K562 (cell line): ENCODE measurements around the gene CDC6. TPM values are rescaled to one million over a fixed set of nuclear protein-coding genes. Genes with fewer than 3 reads are reported as not detected.
A peak's percentile ranks its signal among the peaks of the same experiment; 100 is the strongest.

Source experiments
- CREBBP ChIP-seq: IDR thresholded peaks from one replicate; pipeline ENCODE4 v1.6.1; 2012; ENCODE audit warnings: low read depth, mild to moderate bottlenecking, control low read depth, inconsistent platforms, low read length
- ETS2 ChIP-seq: IDR thresholded peaks from 2 replicates; pipeline ENCODE4 v1.6.1; 2016; ENCODE audit warnings: borderline replicate concordance, missing genetic modification characterization, mild to moderate bottlenecking, moderate library complexity, missing compliant biosample characterization; ENCODE audit not compliant: poor library complexity, severe bottlenecking
- FOXJ3 ChIP-seq: sonication (generic); formaldehyde crosslinking; IDR thresholded peaks from 2 replicates; pipeline ENCODE4 v1.4.0; 2020; ENCODE audit warnings: mild to moderate bottlenecking, missing genetic modification reagents
- GABPB1 ChIP-seq: sonication (generic); formaldehyde crosslinking; IDR thresholded peaks from 2 replicates; pipeline ENCODE4 v1.8.0; 2022; ENCODE audit warnings: mild to moderate bottlenecking, missing genetic modification reagents
- HDAC2 ChIP-seq: fragments of 450-650 bp; IDR thresholded peaks from 2 replicates; pipeline ENCODE4 v1.6.1; 2016; ENCODE audit warnings: mild to moderate bottlenecking
- HDAC3 ChIP-seq: fragments of 450-650 bp; IDR thresholded peaks from 2 replicates; pipeline ENCODE4 v1.6.1; 2018; ENCODE audit warnings: borderline replicate concordance, mild to moderate bottlenecking, moderate library complexity; ENCODE audit not compliant: partially characterized antibody
- HNRNPL ChIP-seq: fragments of 200-400 bp; formaldehyde crosslinking; IDR thresholded peaks from 2 replicates; pipeline ENCODE4 v1.6.1; 2017; ENCODE audit warnings: low read depth, mild to moderate bottlenecking, low read length
- MXI1 ChIP-seq: IDR thresholded peaks from 2 replicates; pipeline ENCODE4 v1.6.1; 2011; ENCODE audit warnings: low read depth, mild to moderate bottlenecking, improper control_type of control experiment, low read length
- NR2C2 ChIP-seq, 2 experiments: fragments of 200-800 bp in 1 of 2; sonication (Bioruptor generic) in 1 of 2; sonication (generic) in 1 of 2; formaldehyde crosslinking in 1 of 2; IDR thresholded peaks; 2 replicates each; pipeline versions ENCODE4 v1.6.1 to v1.8.0; 2016 to 2022; ENCODE audit warnings: mild to moderate bottlenecking in 1 of 2, missing compliant biosample characterization in 1 of 2, missing genetic modification characterization in 1 of 2, missing genetic modification reagents in 1 of 2
- TCF3 ChIP-seq: sonication (generic); formaldehyde crosslinking; IDR thresholded peaks from 2 replicates; pipeline ENCODE4 v1.4.0; 2020; ENCODE audit warnings: mild to moderate bottlenecking, missing genetic modification reagents
- ZNF232 ChIP-seq: sonication (generic); formaldehyde crosslinking; IDR thresholded peaks from 2 replicates; pipeline ENCODE4 v1.8.0; 2022; ENCODE audit warnings: mild to moderate bottlenecking, missing genetic modification reagents
- polyA plus RNA-seq, 8 experiments: library from polyadenylated mRNA; depleted of rRNA in 4 of 8; stranded (reverse) in 5 of 8; unstranded in 3 of 8; fragments of >200 nt; fragmentation: Nextera tagmentation in 2 of 8; fragmentation: Illumina TruSeq in 1 of 8; extraction: Ambion mirVana in 2 of 8; extraction: Trizol in 1 of 8; gene quantifications; 2 replicates each; pipeline versions ENCODE4 v1.2.1 to v1.2.3, GENCODE V29; 2011 to 2014; ENCODE audit warnings: inconsistent platforms in 1 of 8, missing spikeins in 1 of 8
- total RNA-seq, 7 experiments: library from RNA; depleted of rRNA in 6 of 7; stranded (reverse); fragments of >200 nt in 6 of 7; fragmentation: Illumina TruSeq in 2 of 7; extraction: Trizol in 2 of 7; gene quantifications; 2 replicates each; pipeline versions ENCODE4 v1.2.1 to v1.2.3, GENCODE V29; 2011 to 2021; ENCODE audit warnings: low replicate concordance in 1 of 7
- TF ChIP-seq, protein P1 (sequence below): conservative IDR thresholded peaks from 2 replicates; pipeline ENCODE4 v1.6.1; 2011; ENCODE audit warnings: low read depth, mild to moderate bottlenecking, low read length; ENCODE audit not compliant: control insufficient read depth
- TF ChIP-seq, protein P2 (sequence below): sonication (generic); formaldehyde crosslinking; IDR thresholded peaks from 2 replicates; pipeline ENCODE4 v1.8.0; 2023; ENCODE audit warnings: mild to moderate bottlenecking, missing genetic modification reagents

Gene CDC6
- total and polyA plus RNA-seq, 9 of the 15 experiments (the other 6 are each of a cell fraction or from before 2014, with no cell fraction given) = 29.6 to 141 (median 106) TPM

DNA sequence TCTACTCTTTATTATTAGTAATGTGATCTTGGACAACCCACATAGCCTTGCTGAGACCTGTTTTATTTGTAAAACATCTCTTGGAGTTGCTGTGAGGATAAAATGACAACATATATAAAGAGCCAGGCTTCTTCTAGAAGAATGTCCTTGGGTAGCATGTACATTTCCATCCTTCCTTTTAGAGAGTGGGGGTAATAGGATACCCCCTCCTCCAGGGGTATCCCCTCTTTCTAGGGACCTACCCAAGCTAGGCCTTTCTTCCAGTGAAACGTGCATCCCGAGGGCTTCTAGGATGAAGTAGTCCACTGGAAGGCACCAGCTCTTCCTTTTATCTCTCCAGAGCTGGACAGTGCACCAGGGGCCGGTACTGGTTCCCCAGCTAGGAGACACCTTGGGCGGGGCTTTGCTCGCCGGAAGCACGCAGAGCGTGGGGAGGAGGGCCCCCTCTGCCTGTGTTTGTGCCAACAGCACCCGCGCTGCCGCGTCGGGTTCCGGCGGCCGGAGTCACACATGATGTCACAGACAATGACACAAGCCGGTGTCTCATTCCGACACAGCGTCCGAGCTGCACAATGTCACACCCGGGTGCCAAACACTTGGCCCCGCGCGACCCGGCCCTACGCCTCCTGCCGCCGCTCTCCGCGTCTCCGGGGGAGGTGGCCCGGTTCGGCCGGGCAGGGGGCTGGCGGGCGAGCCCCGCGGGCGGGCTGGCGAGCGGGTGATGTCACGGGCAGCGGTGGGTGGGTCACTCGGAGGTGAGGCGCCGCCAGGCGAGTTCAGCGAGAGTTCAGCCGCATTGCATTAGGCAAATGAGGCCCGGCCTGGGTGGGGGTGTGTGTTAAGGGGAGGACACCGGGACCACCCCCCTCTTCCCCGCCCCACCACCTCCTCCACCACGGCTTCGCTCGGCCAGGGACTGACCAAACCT, 53.5 kb downstream of the CDC6 start (continued):
- peak; percentile 26; the same call in 1 of the 2 replicates for TF ChIP-seq MXI1
- TF ChIP-seq ZNF232 = no peak
- no peak for TF ChIP-seq TCF3
- peak; percentile 65; the same call in 1 of the 2 replicates for TF ChIP-seq HNRNPL
- TF ChIP-seq NR2C2 (CRISPR knock-in tag; IDR thresholded peaks at IDR 0.05) = no peak
- TF ChIP-seq NR2C2 (tag; IDR thresholded peaks at IDR 0.05) = peak; percentile 82
- TF ChIP-seq CREBBP = no peak
- TF ChIP-seq, protein P1, sequence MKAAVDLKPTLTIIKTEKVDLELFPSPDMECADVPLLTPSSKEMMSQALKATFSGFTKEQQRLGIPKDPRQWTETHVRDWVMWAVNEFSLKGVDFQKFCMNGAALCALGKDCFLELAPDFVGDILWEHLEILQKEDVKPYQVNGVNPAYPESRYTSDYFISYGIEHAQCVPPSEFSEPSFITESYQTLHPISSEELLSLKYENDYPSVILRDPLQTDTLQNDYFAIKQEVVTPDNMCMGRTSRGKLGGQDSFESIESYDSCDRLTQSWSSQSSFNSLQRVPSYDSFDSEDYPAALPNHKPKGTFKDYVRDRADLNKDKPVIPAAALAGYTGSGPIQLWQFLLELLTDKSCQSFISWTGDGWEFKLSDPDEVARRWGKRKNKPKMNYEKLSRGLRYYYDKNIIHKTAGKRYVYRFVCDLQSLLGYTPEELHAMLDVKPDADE = 0 out of 2 replicates have a peak, but pooled peaks have one; percentile 5
- TF ChIP-seq HDAC2 = no peak
- TF ChIP-seq, protein P2, sequence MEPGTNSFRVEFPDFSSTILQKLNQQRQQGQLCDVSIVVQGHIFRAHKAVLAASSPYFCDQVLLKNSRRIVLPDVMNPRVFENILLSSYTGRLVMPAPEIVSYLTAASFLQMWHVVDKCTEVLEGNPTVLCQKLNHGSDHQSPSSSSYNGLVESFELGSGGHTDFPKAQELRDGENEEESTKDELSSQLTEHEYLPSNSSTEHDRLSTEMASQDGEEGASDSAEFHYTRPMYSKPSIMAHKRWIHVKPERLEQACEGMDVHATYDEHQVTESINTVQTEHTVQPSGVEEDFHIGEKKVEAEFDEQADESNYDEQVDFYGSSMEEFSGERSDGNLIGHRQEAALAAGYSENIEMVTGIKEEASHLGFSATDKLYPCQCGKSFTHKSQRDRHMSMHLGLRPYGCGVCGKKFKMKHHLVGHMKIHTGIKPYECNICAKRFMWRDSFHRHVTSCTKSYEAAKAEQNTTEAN (CRISPR knock-in tag) = no peak
- TF ChIP-seq ETS2 (tag) = no peak
- peak; percentile 91 for TF ChIP-seq GABPB1 (CRISPR knock-in tag)
- no peak for TF ChIP-seq FOXJ3 (CRISPR knock-in tag)
- no peak for TF ChIP-seq HDAC3
- TF ChIP-seq, all 486 proteins: peak for 77
